ENCODE data around the gene PNMA3. TPM values are rescaled to one million over a fixed set of nuclear protein-coding genes. Genes with fewer than 3 reads are reported as not detected.
"Not testable (repeated sequence)": the region's sequence is repeated elsewhere in the genome, so short reads cannot be mapped to it uniquely, and the experiment has no call there.

Gene PNMA3
- total RNA-seq (1 to 10 TPM in 3 of 7 donors, under 1 TPM in 3, not detected in 1; 0.61 to 4.3 (median 1.3) TPM), polyA plus RNA-seq (under 1 TPM; 0.39 to 0.63 TPM)
- long read RNA-seq, donor 1, partial matches to known transcripts = 2 of 2 reads
- long read RNA-seq, donor 1, other reads (novel, unspliced or antisense) = 0 of 2 reads
- long read RNA-seq, donor 2, partial matches to known transcripts = 18 of 20 reads
- long read RNA-seq, donor 2, other reads (novel, unspliced or antisense) = 0 of 20 reads
- long read RNA-seq, donor 3, partial matches to known transcripts = 7 of 13 reads
- long read RNA-seq, donor 3, other reads (novel, unspliced or antisense) = 4 of 13 reads

- no peak for TF ChIP-seq CTCF (IDR thresholded peaks at IDR 0.05)
- no peak for TF ChIP-seq POLR2A (IDR thresholded peaks at IDR 0.05)
- TF ChIP-seq EP300 (IDR thresholded peaks at IDR 0.05) = no peak
- no peaks in the 10 kb centered on the region for H3K4me1 ChIP-seq (ENCODE audit: insufficient read depth)
- H3K9me3 ChIP-seq = no peaks in the 10 kb centered on the region
- 45 to 54% (median 53%) methylated on average over 36 to 80 of the region's 80 CpGs for WGBS, 3 donors
- H3K4me3 ChIP-seq = no peak within 1 kb of the TSS
- no peaks in the 10 kb centered on the region for H3K36me3 ChIP-seq
- H3K27ac ChIP-seq = no peak within 1 kb of the TSS
- intact Hi-C loops (cut with DNase I) = no loop called here
- H3K27me3 ChIP-seq = no peaks in the 10 kb centered on the region
- no peak for DNase-seq
These were observed at the start of gene PNMA3 for GRCh38 chrX:153055871-153056749. Gene PNMA3, plus strand, starts transcription at chrX:153056470. Its CDS starts 586 bp downstream, at chrX:153057056.

- H3K27ac ChIP-seq; DNase-seq; intact Hi-C loops (cut with DNase I); H3K36me3 ChIP-seq; H3K9me3 ChIP-seq; H3K4me3 ChIP-seq; H3K27me3 ChIP-seq; H3K4me1 ChIP-seq (ENCODE audit: insufficient read depth): not testable (repeated sequence)
- WGBS, 3 donors = 49 to 67% (median 55%) methylated on average over 2 of the region's 2 CpGs
These were observed 39.1 kb upstream of the PNMA3 start for GRCh38 chrX:153017174-153017573.

- Histone ChIP-seq H3K4me3 (no peak overlapping the region), H3K27ac (no peak overlapping the region), H3K4me1 (ENCODE audit: insufficient read depth) (no peaks in the 10 kb centered on the region), H3K36me3 (no peaks in the 10 kb centered on the region), H3K27me3 (peaks cover 3% of the 10 kb centered on the region), H3K9me3 (no peaks in the 10 kb centered on the region)
- DNase-seq = no peak
- TF ChIP-seq CTCF (IDR thresholded peaks at IDR 0.05) (no peak), POLR2A (IDR thresholded peaks at IDR 0.05) (no peak), EP300 (IDR thresholded peaks at IDR 0.05) (no peak)
- intact Hi-C loops (cut with DNase I) = no loop called here
- WGBS, 3 donors = 49 to 56% (median 53%) methylated on average over 3 of the region's 3 CpGs
These were observed 37.1 kb upstream of the PNMA3 start for GRCh38 chrX:153019166-153019565.

GRCh38 chrX:153026501-153026900 lies 29.8 kb upstream of the PNMA3 start:
- 57 to 88% (median 63%) methylated on average over 2 of the region's 2 CpGs for WGBS, 3 donors
- H3K36me3 ChIP-seq; intact Hi-C loops (cut with DNase I); H3K27me3 ChIP-seq; H3K27ac ChIP-seq; DNase-seq; H3K9me3 ChIP-seq; H3K4me1 ChIP-seq (ENCODE audit: insufficient read depth); H3K4me3 ChIP-seq: not testable (repeated sequence)

GRCh38 chrX:153028487-153028886 lies 27.8 kb upstream of the PNMA3 start:
- intact Hi-C loops (cut with DNase I); H3K4me3 ChIP-seq; H3K36me3 ChIP-seq; H3K4me1 ChIP-seq (ENCODE audit: insufficient read depth); DNase-seq; H3K27ac ChIP-seq; H3K9me3 ChIP-seq; H3K27me3 ChIP-seq: not testable (repeated sequence)
- 58 to 77% (median 72%) methylated on average over 4 to 11 of the region's 11 CpGs for WGBS, 3 donors

- TF ChIP-seq EP300 (IDR thresholded peaks at IDR 0.05) = no peak
- no peak for TF ChIP-seq POLR2A (IDR thresholded peaks at IDR 0.05)
- TF ChIP-seq CTCF (IDR thresholded peaks at IDR 0.05) = no peak
- no peak for DNase-seq
- no peaks in the 10 kb centered on the region for H3K4me1 ChIP-seq (ENCODE audit: insufficient read depth)
- intact Hi-C loops (cut with DNase I) = no loop called here
- H3K27me3 ChIP-seq = no peaks in the 10 kb centered on the region
- 65 to 97% (median 68%) methylated on average over 2 of the region's 2 CpGs for whole genome bisulfite sequencing, 3 donors
- H3K9me3 ChIP-seq = no peaks in the 10 kb centered on the region
- H3K27ac ChIP-seq = no peak overlapping the region
- H3K4me3 ChIP-seq = no peak overlapping the region
- no peaks in the 10 kb centered on the region for H3K36me3 ChIP-seq
These were observed 27.1 kb upstream of the PNMA3 start for GRCh38 chrX:153029162-153029561.

Data from ovary (tissue), 10 donors.